Peyer's patch (tissue), 4 donors: ENCODE measurements around the gene GALNT2.

Experiments
- POLR2A ChIP-seq, 2 donors: fragments of 450-650 bp; IDR thresholded peaks; one replicate each; pipeline ENCODE4 v1.5.1; 2017; ENCODE audit warnings: antibody characterized with exemption in 2 of 2, mild to moderate bottlenecking in 2 of 2, moderate library complexity in 2 of 2
- TF ChIP-seq, protein P1 (sequence below), 6 experiments: fragments of 450-650 bp in 4 of 6; fragments of 200-600 bp in 2 of 6; sonication (generic) in 1 of 6; IDR thresholded peaks; one replicate each; pipeline ENCODE4 v1.5.1; 2017 to 2019; ENCODE audit warnings: antibody characterized with exemption in 6 of 6, mild to moderate bottlenecking in 3 of 6, moderate library complexity in 1 of 6

DNA sequence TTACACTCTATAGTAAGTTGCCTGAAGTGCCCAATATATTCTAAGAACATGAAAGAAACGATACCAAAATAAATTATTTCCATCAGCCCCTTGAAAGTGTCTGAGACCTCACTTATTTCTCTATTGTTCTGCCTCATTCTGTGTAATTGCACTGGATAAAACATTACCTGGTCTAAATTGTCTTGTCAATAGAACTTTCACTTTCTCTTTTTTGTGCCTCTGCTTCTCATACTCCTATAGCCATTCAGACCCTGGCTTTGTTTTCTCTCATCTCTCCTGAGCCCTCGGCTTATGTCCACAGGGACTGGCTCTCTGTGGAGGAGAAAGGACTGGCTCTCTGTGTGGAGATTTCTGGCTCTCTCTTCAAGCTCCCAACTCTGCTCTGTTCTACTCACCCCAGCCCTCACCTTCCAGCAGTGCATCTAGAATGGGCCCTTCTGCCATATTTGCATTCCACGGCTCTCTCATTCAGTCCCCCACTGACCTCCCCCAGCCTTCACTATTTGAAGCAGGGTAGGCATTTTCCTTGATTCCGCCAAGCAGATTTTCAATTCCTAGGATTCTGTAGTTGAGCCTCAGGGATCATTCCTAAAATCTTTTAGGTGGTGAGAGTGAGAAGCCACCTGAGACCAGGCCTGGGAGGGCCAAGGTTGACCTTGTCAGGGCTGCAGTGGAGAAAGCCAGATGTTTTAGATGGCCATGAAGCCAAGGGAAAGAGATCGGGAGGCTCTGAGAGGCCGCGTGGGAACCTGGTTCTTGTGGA is 15.9 kb upstream of the GALNT2 start:
- TF ChIP-seq, protein P1, sequence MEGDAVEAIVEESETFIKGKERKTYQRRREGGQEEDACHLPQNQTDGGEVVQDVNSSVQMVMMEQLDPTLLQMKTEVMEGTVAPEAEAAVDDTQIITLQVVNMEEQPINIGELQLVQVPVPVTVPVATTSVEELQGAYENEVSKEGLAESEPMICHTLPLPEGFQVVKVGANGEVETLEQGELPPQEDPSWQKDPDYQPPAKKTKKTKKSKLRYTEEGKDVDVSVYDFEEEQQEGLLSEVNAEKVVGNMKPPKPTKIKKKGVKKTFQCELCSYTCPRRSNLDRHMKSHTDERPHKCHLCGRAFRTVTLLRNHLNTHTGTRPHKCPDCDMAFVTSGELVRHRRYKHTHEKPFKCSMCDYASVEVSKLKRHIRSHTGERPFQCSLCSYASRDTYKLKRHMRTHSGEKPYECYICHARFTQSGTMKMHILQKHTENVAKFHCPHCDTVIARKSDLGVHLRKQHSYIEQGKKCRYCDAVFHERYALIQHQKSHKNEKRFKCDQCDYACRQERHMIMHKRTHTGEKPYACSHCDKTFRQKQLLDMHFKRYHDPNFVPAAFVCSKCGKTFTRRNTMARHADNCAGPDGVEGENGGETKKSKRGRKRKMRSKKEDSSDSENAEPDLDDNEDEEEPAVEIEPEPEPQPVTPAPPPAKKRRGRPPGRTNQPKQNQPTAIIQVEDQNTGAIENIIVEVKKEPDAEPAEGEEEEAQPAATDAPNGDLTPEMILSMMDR (IDR thresholded peaks at IDR 0.05) = no peak
- TF ChIP-seq POLR2A (IDR thresholded peaks at IDR 0.05) = no peak
